ENCODE data around the gene RPS6KA2. TPM values are rescaled to one million over a fixed set of nuclear protein-coding genes. Genes with fewer than 3 reads are reported as not detected.
"Not testable (repeated sequence)": the region's sequence is repeated elsewhere in the genome, so short reads cannot be mapped to it uniquely, and the experiment has no call there.

RPS6KA2 gene
- total RNA-seq, 1 donor from 2014 or later: 10.4 TPM

DNA sequence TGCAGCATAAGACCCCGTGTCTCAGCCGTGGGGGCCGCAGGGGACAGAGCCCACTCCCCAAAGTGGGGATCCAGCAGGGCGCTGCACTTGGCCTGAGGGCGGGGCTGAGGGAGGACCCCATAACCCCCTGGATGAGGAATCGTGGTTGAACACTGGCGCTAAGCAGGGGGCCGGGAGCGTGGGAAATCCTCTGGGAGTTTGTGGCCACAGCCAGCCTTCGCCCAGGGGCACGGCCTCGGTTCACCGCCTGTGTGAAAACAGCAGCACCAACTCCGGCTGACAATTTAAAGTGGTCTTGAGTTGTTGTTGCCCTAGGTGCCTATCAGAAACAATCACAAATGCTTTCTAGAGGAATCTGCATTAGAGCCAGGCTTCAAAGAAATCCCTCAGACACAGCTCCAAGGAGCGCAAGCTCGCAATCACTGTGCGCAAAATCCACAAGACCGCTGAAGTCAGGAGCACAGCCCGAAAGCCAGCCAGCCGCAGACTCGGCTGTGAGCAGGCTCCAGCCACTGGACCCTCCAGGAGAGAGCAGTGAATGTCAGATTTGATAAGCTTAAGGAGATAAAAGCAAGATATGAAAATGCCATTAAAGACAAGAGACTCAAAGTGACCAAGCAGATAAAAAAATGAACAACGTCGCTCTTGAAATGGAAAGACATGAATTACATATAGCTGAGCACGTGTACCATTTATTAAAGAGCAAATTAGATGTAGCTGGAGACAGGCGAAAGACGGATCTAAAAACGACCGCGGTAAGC lies 10.9 kb upstream of the RPS6KA2 start:
- Histone ChIP-seq H3K4me3 (ENCODE audit: low read length in 3 of 3) (no peak overlapping the region), H3K4me1 (ENCODE audit: control insufficient read depth in 3 of 3, insufficient read depth in 3 of 3, low read length in 3 of 3) (peaks cover 28 to 40% (median 37%) of the 10 kb centered on the region in 3 donors), H3K27me3 (ENCODE audit: control insufficient read depth in 3 of 3, insufficient read depth in 3 of 3, low read length in 3 of 3) (no peaks in the 10 kb centered on the region), H3K36me3 (ENCODE audit: control insufficient read depth in 3 of 3, insufficient read depth in 3 of 3, low read length in 3 of 3) (no peaks in the 10 kb centered on the region), H3K9me3 (ENCODE audit: control insufficient read depth in 3 of 3, low read length in 3 of 3) (no peaks in the 10 kb centered on the region), H3K27ac (ENCODE audit: low read depth, low read length) (no peak overlapping the region), H3K9ac (ENCODE audit: low read depth in 1 of 3, low read length in 3 of 3) (no peak overlapping the region)

- Histone ChIP-seq H3K4me1 (ENCODE audit: control insufficient read depth in 3 of 3, insufficient read depth in 3 of 3, low read length in 3 of 3) (peaks cover 28 to 42% (median 41%) of the 10 kb centered on the region in 3 donors), H3K27ac (ENCODE audit: low read depth, low read length) (peak overlapping the region; percentile 66), H3K36me3 (ENCODE audit: control insufficient read depth in 3 of 3, insufficient read depth in 3 of 3, low read length in 3 of 3) (no peaks in the 10 kb centered on the region), H3K4me3 (ENCODE audit: low read length in 3 of 3) (no peak overlapping the region), H3K9me3 (ENCODE audit: control insufficient read depth in 3 of 3, low read length in 3 of 3) (no peaks in the 10 kb centered on the region), H3K27me3 (ENCODE audit: control insufficient read depth in 3 of 3, insufficient read depth in 3 of 3, low read length in 3 of 3) (no peaks in the 10 kb centered on the region), H3K9ac (ENCODE audit: low read depth in 1 of 3, low read length in 3 of 3) (peak overlapping the region in 1 of 3 donors; percentile 5)
These were observed 9.9 kb upstream of the RPS6KA2 start for GRCh38 chr6:166636934-166637333.

DNA sequence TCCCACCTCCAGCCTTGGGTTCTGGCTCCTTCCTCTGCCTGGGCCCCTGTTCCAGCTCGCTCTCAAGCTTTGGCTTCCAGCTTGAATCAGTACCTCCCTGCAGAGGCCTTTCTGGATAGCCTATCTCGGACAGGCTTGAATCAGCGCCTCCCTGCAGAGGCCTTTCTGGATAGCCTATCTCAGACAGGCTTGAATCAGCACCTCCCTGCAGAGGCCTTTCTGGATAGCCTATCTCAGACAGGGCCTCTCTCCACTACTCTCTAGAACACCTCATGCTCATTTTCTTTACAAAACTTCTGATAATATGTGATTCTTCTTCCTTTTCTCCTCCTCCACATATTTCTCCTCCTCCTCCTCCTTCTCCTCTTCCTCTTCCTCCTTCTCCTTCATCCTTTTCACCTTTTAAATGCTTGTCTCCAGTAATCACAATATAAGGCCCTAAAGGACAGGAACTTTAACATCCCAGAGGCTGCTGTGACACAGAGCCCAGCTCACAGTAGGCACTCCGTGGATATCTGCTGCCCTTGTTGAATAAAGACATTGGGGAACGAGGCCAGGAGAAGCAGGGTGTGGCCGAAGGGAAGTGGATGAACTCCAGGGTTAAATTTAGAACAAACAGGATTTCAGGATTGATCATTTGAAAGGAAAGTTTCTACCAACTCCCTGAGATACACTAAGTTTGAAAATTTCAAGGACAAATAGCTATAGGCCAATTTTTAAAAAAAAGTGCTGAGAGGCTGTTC lies 9.3 kb upstream of the RPS6KA2 start:
- no peak overlapping the region for H3K4me3 ChIP-seq (ENCODE audit: low read length in 3 of 3)
- H3K9me3 ChIP-seq (ENCODE audit: control insufficient read depth in 3 of 3, low read length in 3 of 3): no peaks in the 10 kb centered on the region
- no peaks in the 10 kb centered on the region for H3K36me3 ChIP-seq (ENCODE audit: control insufficient read depth in 3 of 3, insufficient read depth in 3 of 3, low read length in 3 of 3)
- H3K4me1 ChIP-seq (ENCODE audit: control insufficient read depth in 3 of 3, insufficient read depth in 3 of 3, low read length in 3 of 3): peaks cover 28 to 42% (median 41%) of the 10 kb centered on the region in 3 donors
- peak overlapping the region; percentile 66 for H3K27ac ChIP-seq (ENCODE audit: low read depth, low read length)
- no peaks in the 10 kb centered on the region for H3K27me3 ChIP-seq (ENCODE audit: control insufficient read depth in 3 of 3, insufficient read depth in 3 of 3, low read length in 3 of 3)
- peak overlapping the region in 2 of 3 donors; percentile 5 to 35 for H3K9ac ChIP-seq (ENCODE audit: low read depth in 1 of 3, low read length in 3 of 3)

GRCh38 chr6:166635013-166635970 lies 8.2 kb upstream of the RPS6KA2 start:
- H3K4me1 ChIP-seq (ENCODE audit: control insufficient read depth in 3 of 3, insufficient read depth in 3 of 3, low read length in 3 of 3): peaks cover 28 to 49% (median 45%) of the 10 kb centered on the region in 3 donors

DNA sequence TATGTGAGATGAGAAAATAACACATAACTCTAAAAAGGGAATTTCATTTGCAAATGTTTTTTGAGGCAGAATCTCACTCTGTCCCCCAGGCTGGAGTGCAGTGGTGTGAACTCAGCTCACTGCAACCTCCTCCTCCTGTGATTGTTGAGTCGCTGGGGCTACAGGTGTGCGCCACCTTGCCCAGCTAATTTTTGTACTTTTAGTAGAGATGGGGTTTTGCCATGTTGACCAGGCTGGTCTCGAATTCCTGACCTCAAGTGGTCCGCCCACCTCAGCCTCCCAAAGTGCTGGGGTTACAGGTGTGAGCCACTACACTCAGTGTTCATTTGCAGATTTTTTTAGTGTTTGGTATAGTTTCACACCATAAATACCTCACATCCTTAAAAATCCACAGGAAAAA lies 7.5 kb upstream of the RPS6KA2 start:
- not testable (repeated sequence) for H3K4me3 ChIP-seq (ENCODE audit: low read length in 3 of 3); H3K9me3 ChIP-seq (ENCODE audit: control insufficient read depth in 3 of 3, low read length in 3 of 3); H3K36me3 ChIP-seq (ENCODE audit: control insufficient read depth in 3 of 3, insufficient read depth in 3 of 3, low read length in 3 of 3); H3K9ac ChIP-seq (ENCODE audit: low read depth in 1 of 3, low read length in 3 of 3); H3K27me3 ChIP-seq (ENCODE audit: control insufficient read depth in 3 of 3, insufficient read depth in 3 of 3, low read length in 3 of 3)
- H3K4me1 ChIP-seq (ENCODE audit: control insufficient read depth in 3 of 3, insufficient read depth in 3 of 3, low read length in 3 of 3): peaks cover 29 to 56% (median 49%) of the 10 kb centered on the region in 3 donors
- peak overlapping the region; percentile 85 for H3K27ac ChIP-seq (ENCODE audit: low read depth, low read length)

More at GRCh38 chr6:166635013-166635970, 8.2 kb upstream of the RPS6KA2 start:
- no peak overlapping the region for H3K27ac ChIP-seq (ENCODE audit: low read depth, low read length)
- no peaks in the 10 kb centered on the region for H3K9me3 ChIP-seq (ENCODE audit: control insufficient read depth in 3 of 3, low read length in 3 of 3)
- no peak overlapping the region for H3K4me3 ChIP-seq (ENCODE audit: low read length in 3 of 3)
- no peaks in the 10 kb centered on the region for H3K27me3 ChIP-seq (ENCODE audit: control insufficient read depth in 3 of 3, insufficient read depth in 3 of 3, low read length in 3 of 3)
- no peak overlapping the region for H3K9ac ChIP-seq (ENCODE audit: low read depth in 1 of 3, low read length in 3 of 3)
- H3K36me3 ChIP-seq (ENCODE audit: control insufficient read depth in 3 of 3, insufficient read depth in 3 of 3, low read length in 3 of 3): no peaks in the 10 kb centered on the region

GRCh38 chr6:166633732-166634535 lies 6.9 kb upstream of the RPS6KA2 start:
- H3K4me1 ChIP-seq (ENCODE audit: control insufficient read depth in 3 of 3, insufficient read depth in 3 of 3, low read length in 3 of 3): peaks cover 31 to 62% (median 46%) of the 10 kb centered on the region in 3 donors
- H3K9me3 ChIP-seq (ENCODE audit: control insufficient read depth in 3 of 3, low read length in 3 of 3): no peaks in the 10 kb centered on the region
- no peaks in the 10 kb centered on the region for H3K27me3 ChIP-seq (ENCODE audit: control insufficient read depth in 3 of 3, insufficient read depth in 3 of 3, low read length in 3 of 3)
- peak overlapping the region in 1 of 3 donors; percentile 66 for H3K9ac ChIP-seq (ENCODE audit: low read depth in 1 of 3, low read length in 3 of 3)
- H3K27ac ChIP-seq (ENCODE audit: low read depth, low read length): peak overlapping the region; percentile 85
- no peaks in the 10 kb centered on the region for H3K36me3 ChIP-seq (ENCODE audit: control insufficient read depth in 3 of 3, insufficient read depth in 3 of 3, low read length in 3 of 3)
- peak overlapping the region in 2 of 3 donors; percentile 52 to 70 for H3K4me3 ChIP-seq (ENCODE audit: low read length in 3 of 3)

DNA sequence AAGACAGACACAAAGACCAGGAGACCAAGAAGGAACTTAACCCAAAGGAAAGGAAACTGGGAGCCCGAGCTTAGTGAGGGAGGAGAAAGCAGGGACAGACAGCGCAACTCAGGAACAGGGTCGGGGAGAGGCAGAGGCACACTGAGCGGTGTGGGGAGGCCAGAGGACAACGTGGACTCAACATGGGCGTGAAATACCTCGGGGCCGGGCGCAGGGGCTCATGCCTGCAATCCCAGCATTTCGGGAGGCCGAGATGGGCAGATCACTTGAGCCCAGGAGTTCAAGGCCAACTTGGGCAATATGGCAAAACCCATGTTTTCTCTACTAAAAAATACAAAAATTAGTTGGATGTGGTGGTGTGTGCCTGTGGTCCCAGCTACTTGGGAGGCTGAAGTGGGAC lies 5.7 kb upstream of the RPS6KA2 start:
- no peaks in the 10 kb centered on the region for H3K27me3 ChIP-seq (ENCODE audit: control insufficient read depth in 3 of 3, insufficient read depth in 3 of 3, low read length in 3 of 3)
- no peak overlapping the region for H3K4me3 ChIP-seq (ENCODE audit: low read length in 3 of 3)
- peaks cover 42 to 71% (median 56%) of the 10 kb centered on the region in 3 donors for H3K4me1 ChIP-seq (ENCODE audit: control insufficient read depth in 3 of 3, insufficient read depth in 3 of 3, low read length in 3 of 3)
- H3K9me3 ChIP-seq (ENCODE audit: control insufficient read depth in 3 of 3, low read length in 3 of 3): no peaks in the 10 kb centered on the region
- H3K27ac ChIP-seq (ENCODE audit: low read depth, low read length): peak overlapping the region; percentile 85
- H3K9ac ChIP-seq (ENCODE audit: low read depth in 1 of 3, low read length in 3 of 3): no peak overlapping the region
- no peaks in the 10 kb centered on the region for H3K36me3 ChIP-seq (ENCODE audit: control insufficient read depth in 3 of 3, insufficient read depth in 3 of 3, low read length in 3 of 3)

- Histone ChIP-seq H3K36me3 (ENCODE audit: control insufficient read depth in 3 of 3, insufficient read depth in 3 of 3, low read length in 3 of 3) (no peaks in the 10 kb centered on the region), H3K27me3 (ENCODE audit: control insufficient read depth in 3 of 3, insufficient read depth in 3 of 3, low read length in 3 of 3) (no peaks in the 10 kb centered on the region)
These were observed 3.4 kb upstream of the RPS6KA2 start for GRCh38 chr6:166630462-166630861.

DNA sequence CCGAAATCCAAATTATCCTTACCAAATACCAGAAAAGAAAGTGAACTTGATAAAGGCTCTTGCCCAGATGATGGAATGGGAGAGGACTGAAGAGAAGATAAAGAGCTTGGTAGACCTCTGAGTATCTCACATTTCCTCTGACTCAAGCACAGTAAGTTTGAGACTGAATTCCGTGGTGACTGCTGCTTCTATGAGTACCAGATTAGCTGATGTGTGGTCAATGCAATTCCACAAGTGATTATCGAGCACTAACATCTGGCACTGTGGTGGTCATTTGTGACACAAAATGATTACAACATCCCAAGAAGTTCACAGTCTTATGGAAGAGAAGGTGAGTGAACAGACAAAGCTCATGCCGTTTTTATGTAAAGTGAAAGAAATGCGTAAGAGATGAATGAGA lies 2.6 kb upstream of the RPS6KA2 start:
- Histone ChIP-seq H3K36me3 (ENCODE audit: control insufficient read depth in 3 of 3, insufficient read depth in 3 of 3, low read length in 3 of 3) (no peaks in the 10 kb centered on the region), H3K27me3 (ENCODE audit: control insufficient read depth in 3 of 3, insufficient read depth in 3 of 3, low read length in 3 of 3) (no peaks in the 10 kb centered on the region), H3K27ac (ENCODE audit: low read depth, low read length) (no peak overlapping the region), H3K4me1 (ENCODE audit: control insufficient read depth in 3 of 3, insufficient read depth in 3 of 3, low read length in 3 of 3) (peaks cover 32 to 60% (median 42%) of the 10 kb centered on the region in 3 donors), H3K9me3 (ENCODE audit: control insufficient read depth in 3 of 3, low read length in 3 of 3) (no peaks in the 10 kb centered on the region), H3K4me3 (ENCODE audit: low read length in 3 of 3) (no peak overlapping the region), H3K9ac (ENCODE audit: low read depth in 1 of 3, low read length in 3 of 3) (no peak overlapping the region)

More at GRCh38 chr6:166630462-166630861, 3.4 kb upstream of the RPS6KA2 start:
- H3K4me3 ChIP-seq (ENCODE audit: low read length in 3 of 3): no peak overlapping the region
- no peak overlapping the region for H3K9ac ChIP-seq (ENCODE audit: low read depth in 1 of 3, low read length in 3 of 3)
- H3K27ac ChIP-seq (ENCODE audit: low read depth, low read length): no peak overlapping the region
- H3K4me1 ChIP-seq (ENCODE audit: control insufficient read depth in 3 of 3, insufficient read depth in 3 of 3, low read length in 3 of 3): peaks cover 32 to 60% (median 45%) of the 10 kb centered on the region in 3 donors
- no peaks in the 10 kb centered on the region for H3K9me3 ChIP-seq (ENCODE audit: control insufficient read depth in 3 of 3, low read length in 3 of 3)

Measured in skeletal muscle tissue (tissue), 4 donors.